PFSK-1 (cell line): ENCODE results near the gene MKKS.

Experiments
- FOXP2 ChIP-seq: optimal IDR thresholded peaks from 2 replicates; pipeline ENCODE3; 2011; ENCODE audit warnings: borderline replicate concordance, control low read depth, inconsistent platforms; ENCODE audit not compliant: insufficient read depth; ENCODE audit errors: extremely low read length, extremely low read depth
- POLR2AphosphoS5 ChIP-seq: IDR thresholded peaks from 2 replicates; pipeline ENCODE4 v1.6.1; 2012; ENCODE audit warnings: low read depth, mild to moderate bottlenecking, control low read depth, low read length, moderate library complexity
- REST ChIP-seq, 2 experiments: IDR thresholded peaks; 2 replicates each; pipeline versions ENCODE4 v1.6.1 to v1.8.0; 2011 to 2012; ENCODE audit warnings: low read depth in 2 of 2, low read length in 2 of 2, control low read depth in 1 of 2, inconsistent platforms in 1 of 2, mild to moderate bottlenecking in 1 of 2, moderate library complexity in 1 of 2; ENCODE audit not compliant: insufficient read depth in 1 of 2
- SIN3A ChIP-seq: IDR thresholded peaks from 2 replicates; pipeline ENCODE4 v1.6.1; 2012; ENCODE audit warnings: mild to moderate bottlenecking, low read length, moderate library complexity, borderline replicate concordance; ENCODE audit not compliant: insufficient read depth
- TAF1 ChIP-seq: IDR thresholded peaks from 2 replicates; pipeline ENCODE4 v1.6.1; 2012; ENCODE audit warnings: low read length, control low read depth, borderline replicate concordance; ENCODE audit not compliant: insufficient read depth

MKKS gene

DNA sequence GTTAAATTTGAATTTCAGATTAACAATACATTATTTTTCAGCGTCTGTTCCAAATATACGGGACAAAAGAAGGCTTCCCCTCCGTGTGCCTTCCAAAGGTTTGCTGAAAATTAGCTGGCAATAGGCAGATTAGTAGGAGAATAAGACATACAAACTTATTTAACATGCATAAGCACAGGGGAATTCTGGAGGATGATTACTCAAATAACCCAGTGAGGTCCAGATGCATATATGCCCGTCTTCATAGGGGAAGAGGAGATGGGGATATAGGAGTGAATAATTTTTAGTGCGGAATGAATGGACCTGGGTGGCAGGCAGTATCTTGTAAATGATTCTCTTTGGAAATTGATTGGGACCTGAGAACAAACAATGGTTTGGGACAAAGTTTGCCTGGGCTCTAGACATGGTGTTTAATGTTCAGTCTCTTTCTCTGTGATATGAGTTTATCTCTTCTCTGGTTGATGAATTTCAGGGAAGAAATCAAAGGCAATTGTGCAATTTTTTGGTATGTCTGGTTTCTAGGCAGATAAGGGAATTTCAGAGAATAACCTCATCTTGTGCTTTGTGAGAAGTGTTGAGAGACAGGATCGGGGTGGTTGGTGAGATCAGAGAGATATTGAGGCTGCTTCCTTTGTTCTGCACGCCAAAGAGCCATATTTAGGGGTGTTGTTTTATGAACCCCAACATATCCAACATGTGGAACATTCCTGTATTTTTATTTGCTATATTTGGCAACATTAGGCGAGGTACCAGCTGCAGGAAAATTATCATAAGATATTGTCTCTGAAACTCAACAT is 63.7 kb downstream of the MKKS start:
- TF ChIP-seq TAF1 (no peak), POLR2AphosphoS5 (no peak), REST (IDR thresholded peaks at IDR 0.05; ENCODE audit: insufficient read depth in 1 of 2, low read depth in 2 of 2, low read length in 2 of 2) (no peak), FOXP2 (no peak), SIN3A (no peak)

DNA sequence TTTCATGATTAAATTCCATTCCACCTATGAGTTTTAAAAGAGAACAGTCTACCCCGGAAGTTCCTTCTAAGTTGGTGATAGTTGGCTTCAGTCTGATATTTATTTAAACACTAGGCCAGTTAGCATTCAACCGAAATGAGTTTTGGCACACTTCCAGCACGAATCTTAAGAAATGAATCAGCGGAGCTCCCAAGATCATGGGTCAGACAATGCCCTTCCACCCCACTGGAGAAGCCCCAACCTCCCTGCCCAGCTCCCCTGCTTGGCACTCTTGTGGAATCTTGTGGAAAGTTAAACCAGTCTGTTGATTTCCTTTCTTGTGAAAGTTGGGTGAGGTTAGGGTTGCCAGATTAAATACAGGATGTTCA is 64.3 kb downstream of the MKKS start:
- no peak for TF ChIP-seq REST (IDR thresholded peaks at IDR 0.05; ENCODE audit: insufficient read depth in 1 of 2, low read depth in 2 of 2, low read length in 2 of 2)
- no peak for TF ChIP-seq FOXP2
- no peak for TF ChIP-seq POLR2AphosphoS5
- TF ChIP-seq TAF1: no peak
- TF ChIP-seq SIN3A: no peak

GRCh38 chr20:10368702-10369041 is 65.3 kb downstream of the MKKS start:
- TF ChIP-seq REST (IDR thresholded peaks at IDR 0.05; ENCODE audit: insufficient read depth in 1 of 2, low read depth in 2 of 2, low read length in 2 of 2): no peak
- no peak for TF ChIP-seq SIN3A
- TF ChIP-seq TAF1: no peak
- TF ChIP-seq POLR2AphosphoS5: no peak
- no peak for TF ChIP-seq FOXP2

DNA sequence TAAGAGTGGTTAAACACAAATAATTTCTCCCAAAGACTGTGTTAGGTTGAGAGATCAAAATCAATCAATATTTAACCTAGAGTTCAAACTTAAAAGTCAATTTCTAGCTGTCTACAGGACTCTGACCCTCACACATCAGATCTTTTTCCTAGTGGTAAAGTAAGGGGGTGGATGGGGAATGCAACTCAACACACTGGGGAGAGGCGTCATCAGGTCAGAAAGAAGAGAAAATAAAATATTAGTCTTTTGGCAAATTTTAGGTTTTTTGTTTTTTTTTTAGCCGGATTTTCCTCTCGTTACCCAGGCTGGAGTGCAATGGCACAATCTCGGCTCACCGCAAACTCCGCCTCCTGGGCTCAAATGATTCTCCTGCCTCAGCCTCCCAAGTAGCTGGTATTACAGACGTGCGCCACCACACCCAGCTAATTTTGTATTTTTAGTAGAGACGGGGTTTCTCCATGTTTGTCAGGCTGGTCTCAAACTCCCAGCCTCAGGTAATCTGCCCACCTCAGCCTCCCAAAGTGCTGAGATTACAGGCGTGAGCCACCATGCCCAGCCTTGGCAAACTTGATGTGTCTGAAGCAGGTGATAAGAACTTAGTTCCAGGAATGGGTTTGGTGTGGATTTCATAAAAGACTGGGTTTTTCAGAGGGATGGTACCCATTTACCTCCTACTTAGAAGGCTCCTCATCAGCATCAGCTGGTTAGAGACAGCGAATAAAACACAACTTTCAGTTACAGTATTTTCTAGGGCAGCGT is 65.9 kb downstream of the MKKS start:
- TF ChIP-seq SIN3A (no peak), REST (IDR thresholded peaks at IDR 0.05; ENCODE audit: insufficient read depth in 1 of 2, low read depth in 2 of 2, low read length in 2 of 2) (no peak), TAF1 (no peak), POLR2AphosphoS5 (no peak), FOXP2 (no peak)

- no peak for TF ChIP-seq SIN3A
- TF ChIP-seq REST (IDR thresholded peaks at IDR 0.05; ENCODE audit: insufficient read depth in 1 of 2, low read depth in 2 of 2, low read length in 2 of 2): no peak
- TF ChIP-seq FOXP2: no peak
- no peak for TF ChIP-seq TAF1
- no peak for TF ChIP-seq POLR2AphosphoS5
Observed at GRCh38 chr20:10367693-10367942, 66.4 kb downstream of the MKKS start.
